ENCODE measurements around the gene PNO1. TPM values are rescaled to one million over a fixed set of nuclear protein-coding genes. Genes with fewer than 3 reads are reported as not detected.

The PNO1 gene
- total and polyA plus RNA-seq, 10 of the 15 experiments (the other 5 are each of a cell fraction or from before 2014, with no cell fraction given) = 9.7 to 60.2 (median 30.3) TPM

GRCh38 chr2:68110102-68110501 is 47.6 kb upstream of the PNO1 start:
- H3K4me2 ChIP-seq (ENCODE audit: control insufficient read depth, insufficient read depth) = no peak overlapping the region
- FAIRE-seq (no peak), ATAC-seq (peak; percentile 90), DNase-seq (ENCODE audit: low read depth, low spot score) (no peak)
- BruUV-seq (replicated peaks) = no TSS peak
- no peak overlapping the region for H3K27ac ChIP-seq (ENCODE audit: control insufficient read depth, insufficient read depth)
- no peaks in the 10 kb centered on the region for H3K36me3 ChIP-seq (ENCODE audit: control insufficient read depth in 2 of 2, insufficient read depth in 2 of 2, low read length in 1 of 2)
- no peaks in the 10 kb centered on the region for H4K20me1 ChIP-seq (ENCODE audit: control insufficient read depth, insufficient read depth)
- ChIA-PET CTCF (interaction anchor here (0.6 to 3.9 kb wide), 11 partner anchors 10 to 187 kb away, joined by 3 to 23 read pairs (median 3); no protein-coding TSS in a partner anchor), SMC1A (ENCODE audit: uncharacterized antibody, unreplicated experiment) (interaction anchor here (0.9 to 1.4 kb wide), 3 partner anchors 66 to 172 kb away, joined by 3 to 5 read pairs (median 3); no protein-coding TSS in a partner anchor), POLR2A (interaction anchor here (0.5 kb wide), 1 partner anchor 9 kb away, joined by 4 read pairs; no protein-coding TSS in a partner anchor), RAD21 (ENCODE audit: unreplicated experiment) (interaction anchor here (0.9 to 1.8 kb wide), 2 partner anchors 47 to 78 kb away, joined by 5 to 7 read pairs; partner anchors contain the start of gene C1D)
- 40% methylated on average over 3 of the region's 3 CpGs for WGBS (ENCODE audit: insufficient coverage, insufficient replicate concordance, low lambda C conversion rate, missing lambda C conversion rate)
- H3K9ac ChIP-seq (ENCODE audit: control insufficient read depth, insufficient read depth, low read length) = no peak overlapping the region
- no peaks in the 10 kb centered on the region for H3K79me2 ChIP-seq (ENCODE audit: control insufficient read depth, insufficient read depth, low read length)
- H2AFZ ChIP-seq (ENCODE audit: control insufficient read depth, low read depth, low read length) = no peak overlapping the region
- H3K9me3 ChIP-seq (replicated peaks; ENCODE audit: control insufficient read depth, insufficient read depth, low read length) = peaks cover 4% of the 10 kb centered on the region; the same call in 1 of the 3 replicates
- H3K4me1 ChIP-seq (ENCODE audit: control insufficient read depth, insufficient read depth, low read length) = no peaks in the 10 kb centered on the region
- TF ChIP-seq, protein P1, sequence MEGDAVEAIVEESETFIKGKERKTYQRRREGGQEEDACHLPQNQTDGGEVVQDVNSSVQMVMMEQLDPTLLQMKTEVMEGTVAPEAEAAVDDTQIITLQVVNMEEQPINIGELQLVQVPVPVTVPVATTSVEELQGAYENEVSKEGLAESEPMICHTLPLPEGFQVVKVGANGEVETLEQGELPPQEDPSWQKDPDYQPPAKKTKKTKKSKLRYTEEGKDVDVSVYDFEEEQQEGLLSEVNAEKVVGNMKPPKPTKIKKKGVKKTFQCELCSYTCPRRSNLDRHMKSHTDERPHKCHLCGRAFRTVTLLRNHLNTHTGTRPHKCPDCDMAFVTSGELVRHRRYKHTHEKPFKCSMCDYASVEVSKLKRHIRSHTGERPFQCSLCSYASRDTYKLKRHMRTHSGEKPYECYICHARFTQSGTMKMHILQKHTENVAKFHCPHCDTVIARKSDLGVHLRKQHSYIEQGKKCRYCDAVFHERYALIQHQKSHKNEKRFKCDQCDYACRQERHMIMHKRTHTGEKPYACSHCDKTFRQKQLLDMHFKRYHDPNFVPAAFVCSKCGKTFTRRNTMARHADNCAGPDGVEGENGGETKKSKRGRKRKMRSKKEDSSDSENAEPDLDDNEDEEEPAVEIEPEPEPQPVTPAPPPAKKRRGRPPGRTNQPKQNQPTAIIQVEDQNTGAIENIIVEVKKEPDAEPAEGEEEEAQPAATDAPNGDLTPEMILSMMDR (IDR thresholded peaks at IDR 0.05 in 2 of 3, conservative IDR thresholded peaks at IDR 0.05 in 1 of 3; ENCODE audit: control insufficient read depth in 2 of 3, extremely low read depth in 1 of 3, insufficient read depth in 1 of 3, low read depth in 3 of 3, low read length in 3 of 3) = peak in 2 of 3 experiments; percentile 16 to 31; a peak in 3 of 6 replicates
- TF ChIP-seq RAD51 (IDR thresholded peaks at IDR 0.05) (peak; percentile 69; the same call in 1 of the 2 replicates), RAD21 (IDR thresholded peaks at IDR 0.05; ENCODE audit: insufficient read depth, low read depth, low read length) (peak; percentile 43), NR2C1 (IDR thresholded peaks at IDR 0.05) (no peak), SMARCA5 (IDR thresholded peaks at IDR 0.05) (no peak)
- intact Hi-C loops (cut with micrococcal nuclease; ENCODE audit: unreplicated experiment) (no loop called here), in situ Hi-C loops (cut with MboI) (no loop called here)
- H3K4me3 ChIP-seq = no peak overlapping the region
- no peaks in the 10 kb centered on the region for H3K27me3 ChIP-seq (replicated peaks in 1 of 2; ENCODE audit: control insufficient read depth in 2 of 2, insufficient read depth in 2 of 2, low read length in 1 of 2)

All from GM12878 (cell line).